Prostate gland (tissue), 1 donor: Measurements from ENCODE around the gene ZNF70.

Experiments used
- POLR2A ChIP-seq: fragments of 450-650 bp; IDR thresholded peaks from one replicate; pipeline ENCODE4 v1.6.1; 2016; ENCODE audit warnings: antibody characterized with exemption, mild to moderate bottlenecking
- POLR2AphosphoS5 ChIP-seq: sonication (generic); formaldehyde crosslinking; IDR thresholded peaks from one replicate; pipeline ENCODE4 v1.6.1; 2017; ENCODE audit warnings: antibody characterized with exemption

GRCh38 chr22:23709107-23709506 lies 41.8 kb downstream of the ZNF70 start:
- TF ChIP-seq POLR2A (no peak), POLR2AphosphoS5 (no peak)
